GM19397 (cell line): ENCODE data around the gene PHLDB1.

Source experiments
- ATAC-seq: cut with Tn5 transposase; IDR thresholded peaks from one replicate; pipeline ENCODE4 v1.9.1; 2021; ENCODE audit warnings: mild to moderate bottlenecking, moderate library complexity; ENCODE audit not compliant: unreplicated experiment

PHLDB1 gene

DNA sequence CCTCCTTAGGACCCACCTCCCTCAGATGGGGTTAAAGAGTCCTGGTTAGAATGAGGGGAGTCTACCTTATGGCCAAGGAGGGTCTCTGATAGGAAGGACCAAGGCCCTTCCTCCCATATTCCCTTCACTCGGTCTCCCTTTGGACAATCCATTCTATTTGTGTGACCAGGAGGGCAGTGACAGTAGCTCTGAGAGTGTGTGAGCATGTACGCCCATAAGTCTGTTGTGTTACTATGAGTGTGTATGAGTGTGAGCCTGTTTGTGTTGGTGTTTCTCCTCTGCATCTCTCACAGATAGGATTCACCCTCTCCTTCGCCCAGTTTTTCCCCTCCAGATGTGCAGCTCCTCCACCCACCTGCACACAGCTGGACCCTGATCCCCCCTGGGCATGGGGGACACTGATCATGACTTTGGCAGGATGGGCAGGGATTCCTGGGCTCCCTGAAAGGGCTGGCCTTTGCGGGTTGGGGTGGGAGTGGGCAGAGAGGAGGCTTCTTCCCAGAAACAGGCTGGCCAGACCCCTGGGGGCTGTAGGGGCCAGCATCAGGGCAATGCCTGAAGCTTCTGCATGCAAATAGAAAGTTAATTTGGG is 14.5 kb downstream of the PHLDB1 start:
- no peak for ATAC-seq

DNA sequence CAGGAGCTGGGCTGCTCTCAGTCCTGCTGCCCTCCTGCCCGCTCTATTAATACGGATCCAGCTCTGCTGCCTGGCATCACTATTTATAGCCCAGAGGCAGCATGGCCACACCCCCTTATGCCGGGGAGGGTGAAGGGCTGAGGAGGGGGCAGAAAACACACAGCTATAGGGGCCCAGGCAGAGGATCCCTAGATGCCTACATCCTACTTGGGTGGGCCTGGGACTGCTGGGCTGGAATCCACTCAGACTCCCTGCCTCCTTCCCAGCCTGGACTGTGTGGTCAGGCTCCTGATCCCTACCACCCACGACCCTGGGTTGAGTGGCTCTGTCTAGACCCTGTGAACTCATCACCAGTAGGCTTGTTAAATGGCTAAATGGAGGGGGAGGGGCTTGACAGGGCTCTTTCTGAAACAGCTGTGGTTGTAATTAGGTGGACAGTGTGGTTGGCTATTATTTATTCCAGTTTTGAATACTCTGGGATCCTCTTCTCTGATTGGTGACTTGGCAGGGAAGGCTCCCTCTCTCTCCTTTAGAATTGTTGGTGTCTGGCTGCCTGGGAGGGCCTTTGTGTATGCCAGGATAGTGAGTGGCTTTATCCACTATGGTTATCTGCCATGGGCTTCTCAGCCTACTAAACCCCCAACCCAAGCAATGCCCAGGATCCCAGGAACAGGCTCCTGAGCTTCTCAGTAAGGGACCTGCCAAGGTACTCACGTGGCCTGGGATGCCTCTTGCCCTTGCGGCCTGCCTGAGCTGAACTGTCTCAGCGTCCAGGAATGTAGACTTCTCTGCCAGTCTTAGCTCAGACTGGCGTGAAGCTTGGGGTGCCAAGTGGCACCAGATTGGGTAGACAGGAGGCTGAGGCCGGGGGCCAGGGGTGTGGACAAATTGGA is 15.2 kb downstream of the PHLDB1 start:
- no peak for ATAC-seq

DNA sequence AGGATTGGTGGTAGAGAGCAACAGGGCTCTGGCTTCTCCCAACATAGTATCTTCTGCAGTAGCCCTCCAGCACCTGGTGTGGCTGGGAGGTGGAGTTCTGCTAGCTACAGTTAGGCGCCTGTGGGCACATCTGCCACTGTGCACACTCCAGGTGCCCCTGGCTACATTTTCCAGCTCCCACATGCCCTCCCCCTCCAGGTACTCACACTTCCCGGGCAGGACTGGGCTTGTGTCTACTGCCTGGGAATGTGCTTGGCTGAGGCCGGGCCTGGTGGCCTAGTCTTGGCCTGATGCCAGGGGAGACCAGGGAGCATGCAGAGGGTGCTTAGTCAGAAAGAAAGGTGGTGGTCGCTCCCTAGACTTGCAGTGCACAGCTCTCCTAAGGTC is 15.8 kb downstream of the PHLDB1 start:
- ATAC-seq: no peak

GRCh38 chr11:118625036-118625690 is 17.7 kb downstream of the PHLDB1 start:
- no peak for ATAC-seq

DNA sequence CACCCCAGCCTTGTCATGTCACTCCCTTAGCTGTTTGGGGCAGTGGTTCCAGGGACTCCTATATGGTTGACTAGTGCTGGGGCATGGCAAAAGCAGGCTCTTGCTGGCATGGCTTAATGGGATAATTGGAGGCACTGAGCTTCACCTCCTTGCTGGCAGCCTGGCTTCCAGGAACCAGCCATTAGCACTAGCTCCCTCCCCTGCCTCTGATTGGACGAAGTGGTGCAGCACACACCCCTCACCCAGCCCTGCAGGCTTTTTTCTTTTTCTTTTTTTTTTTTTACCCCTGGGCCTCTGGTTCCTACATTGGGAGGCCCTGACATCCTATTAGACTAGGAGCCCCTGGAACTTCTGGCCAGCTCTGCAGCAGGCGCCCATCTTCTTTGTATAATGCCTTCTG is 18.6 kb downstream of the PHLDB1 start:
- no peak for ATAC-seq

- ATAC-seq: no peak
These were observed 20.2 kb downstream of the PHLDB1 start for GRCh38 chr11:118627566-118627965.

GRCh38 chr11:118628031-118628430 is 20.6 kb downstream of the PHLDB1 start:
- ATAC-seq: no peak

GRCh38 chr11:118628432-118628831 is 21.0 kb downstream of the PHLDB1 start:
- no peak for ATAC-seq

- ATAC-seq: no peak
These were observed 21.6 kb downstream of the PHLDB1 start for GRCh38 chr11:118628861-118629549.

DNA sequence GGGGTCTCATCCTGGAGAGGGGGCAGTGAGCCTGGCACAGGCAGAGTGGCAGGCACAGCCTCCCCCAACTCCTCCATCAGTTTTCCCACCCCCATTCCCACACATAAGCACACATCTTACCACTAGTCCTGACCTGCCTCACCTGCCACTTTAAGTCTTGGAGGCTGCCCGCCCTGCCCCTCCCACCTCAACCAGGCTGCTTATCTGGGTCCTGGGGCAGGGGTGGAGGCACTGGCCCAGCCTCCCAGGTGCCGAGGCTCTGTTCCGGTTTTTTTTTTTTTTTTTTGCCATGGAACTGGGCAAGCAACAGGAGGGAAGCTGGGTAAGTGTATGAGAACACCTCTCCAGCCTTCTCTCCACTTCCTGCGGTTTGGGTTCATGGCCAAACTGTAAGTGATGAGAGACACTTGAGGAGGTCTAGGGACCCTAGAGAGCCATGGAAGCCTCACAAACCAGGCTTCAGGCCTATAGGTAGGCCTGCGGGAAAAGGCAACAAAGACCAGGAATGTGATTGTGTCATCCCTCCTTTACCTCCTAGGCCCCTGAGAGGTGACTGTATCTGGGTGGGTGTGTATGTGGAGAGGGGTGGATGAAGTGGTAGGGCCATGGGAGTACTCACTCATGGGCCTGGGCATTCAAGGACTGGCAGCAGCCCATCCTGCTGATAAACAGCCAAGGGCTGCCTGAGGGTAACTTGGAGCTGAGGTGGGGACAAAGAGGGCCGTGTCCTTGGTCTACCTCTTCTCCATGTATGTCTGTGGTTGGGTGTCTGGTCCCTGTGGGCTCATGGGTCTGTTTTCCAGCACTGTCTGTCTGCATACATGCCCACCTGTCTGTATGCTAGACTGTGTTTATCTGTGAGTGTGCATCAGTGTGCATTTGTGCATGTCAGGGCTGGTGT is 22.6 kb downstream of the PHLDB1 start:
- ATAC-seq: no peak

GRCh38 chr11:118631142-118631909 is 23.9 kb downstream of the PHLDB1 start:
- no peak for ATAC-seq

DNA sequence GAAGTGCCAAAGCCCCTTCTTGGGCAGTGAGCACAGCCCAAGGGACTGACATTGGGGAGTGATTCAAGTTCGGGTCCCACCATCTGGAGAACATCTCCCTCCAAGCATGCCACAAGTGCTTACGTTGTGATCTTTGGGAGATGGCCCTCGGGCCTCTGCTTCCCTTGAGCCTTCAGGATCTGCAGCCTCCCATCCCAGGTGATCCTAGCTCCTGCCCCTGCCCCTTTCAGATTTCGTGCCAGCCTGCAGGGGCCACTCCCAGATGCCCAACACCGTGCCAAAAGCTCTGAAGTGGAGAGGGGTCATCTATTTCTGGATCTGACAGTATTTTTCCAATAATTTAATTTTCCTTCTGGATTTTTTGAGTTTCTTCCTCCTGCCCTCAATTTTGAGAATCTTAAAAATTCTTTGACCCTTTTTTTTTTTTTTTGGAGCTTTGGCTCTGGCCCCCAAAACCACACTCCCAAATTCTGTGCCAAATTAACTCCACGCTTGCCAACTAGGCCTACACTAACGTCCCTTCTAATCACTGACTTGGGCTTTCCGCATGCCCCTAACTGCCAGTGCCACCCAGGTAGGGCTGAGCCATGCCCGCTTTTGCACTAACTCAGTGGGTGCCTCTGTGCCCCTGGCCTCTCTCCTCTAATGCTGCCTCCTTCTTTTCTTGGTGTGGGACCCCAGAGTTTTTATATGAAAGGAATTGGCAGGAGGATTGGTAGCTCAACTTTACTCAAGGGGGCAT is 25.3 kb downstream of the PHLDB1 start:
- ATAC-seq: no peak

DNA sequence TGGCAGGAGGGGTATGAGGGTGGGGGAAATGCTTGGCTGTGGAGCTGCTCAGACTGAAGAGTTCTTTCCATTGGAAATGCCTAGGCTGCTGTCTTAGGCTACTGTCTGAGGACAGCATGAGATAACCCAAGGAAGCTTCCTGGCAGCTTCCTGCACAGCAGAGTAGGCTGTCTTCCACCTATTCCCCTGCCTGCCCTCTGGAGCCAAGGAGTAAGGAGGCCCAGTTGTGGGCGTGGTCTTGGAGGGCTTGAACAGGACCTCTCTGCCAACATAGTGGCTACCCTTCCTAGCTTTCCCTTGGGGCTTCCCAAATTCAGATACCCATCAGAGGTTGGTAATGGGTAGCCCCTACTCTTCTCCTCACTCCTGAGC is 25.9 kb downstream of the PHLDB1 start:
- no peak for ATAC-seq

DNA sequence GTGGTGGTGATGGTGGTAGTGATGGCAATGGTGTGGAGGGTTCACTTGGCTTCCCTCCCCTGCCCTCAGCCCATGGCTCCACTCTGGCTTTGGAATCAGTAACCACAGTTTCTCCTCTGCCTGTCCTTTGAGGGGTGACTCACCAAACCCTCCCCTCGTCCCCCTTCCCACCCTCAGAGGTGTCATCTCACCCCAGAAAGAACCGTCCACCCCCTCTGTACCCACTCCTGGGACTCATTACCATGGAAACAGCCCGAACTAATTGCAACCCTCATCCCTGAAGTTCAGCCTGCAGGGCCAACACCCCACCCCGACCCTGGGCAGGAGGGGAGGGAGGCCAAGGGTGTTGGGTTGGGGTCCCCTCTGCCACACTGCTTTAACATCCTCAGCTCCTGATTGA is 26.6 kb downstream of the PHLDB1 start:
- ATAC-seq: no peak

DNA sequence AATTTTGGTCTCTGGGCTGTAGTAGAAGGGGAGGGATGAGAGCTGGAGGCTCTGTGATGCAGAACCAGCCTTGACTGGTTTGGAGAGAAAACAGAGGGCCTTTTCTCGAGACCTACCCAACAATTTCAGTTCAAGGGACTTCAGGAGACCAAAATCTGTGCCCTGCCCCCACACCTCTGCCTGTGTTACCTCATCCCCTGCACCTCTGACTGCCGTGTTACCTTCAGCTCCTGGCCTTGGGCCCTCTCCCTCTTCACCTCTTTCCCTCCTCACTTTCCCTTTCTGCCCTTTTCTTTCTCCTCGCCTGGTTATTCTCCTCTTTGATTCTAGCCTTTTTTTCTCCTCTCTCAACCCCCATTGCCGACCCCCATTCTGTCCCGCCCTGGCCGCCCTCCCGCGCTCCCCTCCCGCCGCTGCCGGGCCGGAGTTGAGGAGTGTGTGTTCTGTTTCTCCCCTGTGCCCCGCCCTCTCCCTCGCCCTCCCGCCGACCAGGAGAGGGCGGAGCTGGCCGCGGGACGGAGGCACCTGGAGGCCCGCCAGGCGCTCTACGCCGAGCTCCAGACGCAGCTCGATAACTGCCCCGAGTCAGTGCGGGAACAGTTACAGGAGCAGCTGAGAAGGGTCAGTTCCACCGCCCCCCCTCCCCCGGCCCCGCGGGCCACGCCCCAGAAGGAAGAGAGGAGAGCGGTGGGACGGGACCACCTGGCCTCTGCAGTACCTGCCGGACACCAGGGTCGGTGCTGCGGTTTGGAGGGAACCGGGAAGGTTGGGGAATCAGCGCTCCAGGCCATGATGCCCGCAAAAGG is 27.2 kb downstream of the PHLDB1 start:
- ATAC-seq: no peak

DNA sequence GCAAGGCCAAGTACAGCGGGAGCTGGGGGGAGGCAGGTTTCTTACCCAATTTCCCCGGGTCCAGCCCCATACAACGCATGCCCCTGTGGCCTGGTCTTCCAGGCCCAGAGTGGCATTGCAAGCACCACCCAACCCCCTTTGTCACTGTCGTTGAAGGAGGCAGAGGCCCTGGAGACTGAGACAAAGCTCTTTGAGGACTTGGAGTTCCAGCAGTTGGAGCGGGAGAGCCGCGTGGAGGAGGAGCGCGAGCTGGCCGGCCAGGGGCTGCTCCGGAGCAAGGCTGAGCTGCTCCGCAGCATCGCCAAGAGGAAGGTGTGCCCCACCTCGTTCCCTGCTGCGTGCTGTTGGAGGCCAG is 27.8 kb downstream of the PHLDB1 start:
- ATAC-seq: no peak

DNA sequence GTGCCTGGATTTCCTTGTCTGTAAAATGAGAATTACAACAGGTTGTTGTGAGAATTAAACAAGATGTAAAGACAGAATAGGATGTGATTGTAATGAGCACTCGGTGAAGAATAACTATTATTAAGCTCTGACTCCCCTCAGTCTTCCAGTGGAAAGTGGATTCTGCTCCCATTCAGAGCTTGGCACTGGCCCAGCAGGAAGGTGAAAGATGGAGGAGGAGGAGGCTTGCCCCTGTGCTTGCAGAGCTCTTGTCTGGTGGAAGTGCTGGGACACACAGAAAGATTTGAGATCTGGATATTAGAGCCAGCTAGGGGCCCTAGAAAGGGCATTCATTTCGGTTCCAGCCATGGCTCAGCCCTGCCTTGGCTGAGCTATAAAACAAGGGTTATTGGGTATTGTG is 28.2 kb downstream of the PHLDB1 start:
- no peak for ATAC-seq

GRCh38 chr11:118636569-118637290 is 29.3 kb downstream of the PHLDB1 start:
- no peak for ATAC-seq
